ENCODE measurements around the gene ECHDC3.

Gene ECHDC3

DNA sequence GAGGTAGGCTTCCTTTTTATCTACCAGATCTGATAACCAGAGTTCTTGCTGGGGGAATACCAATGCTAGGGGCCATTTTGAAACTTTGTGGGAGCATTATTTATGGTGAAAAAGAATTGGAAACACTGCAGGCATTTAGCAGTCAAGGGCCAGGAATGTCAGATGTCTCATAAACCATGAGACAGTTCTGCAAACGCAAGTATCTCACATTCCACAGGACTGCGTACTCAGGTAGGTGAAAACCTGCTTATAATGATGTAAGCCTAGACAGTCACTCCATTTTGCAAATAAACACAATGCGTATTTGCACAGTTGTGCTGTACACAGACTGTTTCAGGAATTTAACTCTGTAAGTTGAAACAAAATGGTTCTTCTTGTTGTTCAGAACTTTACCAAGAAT is 33.9 kb downstream of the ECHDC3 start:
- no peak for DNase-seq (ENCODE audit: low read depth in 1 of 2, low spot score in 1 of 2)

DNA sequence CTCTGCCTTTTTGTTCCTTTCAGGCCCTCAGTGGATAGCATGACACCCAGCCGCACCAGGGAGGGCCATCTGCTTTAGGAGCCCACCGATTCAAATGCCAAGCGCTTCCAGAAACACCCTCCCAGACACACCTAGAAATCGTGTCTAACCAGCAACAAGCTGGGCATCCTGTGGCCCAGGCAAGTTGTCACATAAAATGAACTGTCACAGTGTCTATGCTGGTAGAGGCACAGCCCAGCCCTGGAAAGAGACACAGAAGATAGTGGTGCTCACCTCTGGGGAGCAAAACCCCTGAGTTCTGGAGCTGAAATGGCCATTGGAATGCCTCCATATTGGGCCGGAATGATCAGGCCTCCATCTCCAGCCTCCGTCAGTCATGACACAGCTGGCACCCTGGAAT is 38.9 kb downstream of the ECHDC3 start:
- DNase-seq (ENCODE audit: low read depth in 1 of 2, low spot score in 1 of 2): no peak

DNA sequence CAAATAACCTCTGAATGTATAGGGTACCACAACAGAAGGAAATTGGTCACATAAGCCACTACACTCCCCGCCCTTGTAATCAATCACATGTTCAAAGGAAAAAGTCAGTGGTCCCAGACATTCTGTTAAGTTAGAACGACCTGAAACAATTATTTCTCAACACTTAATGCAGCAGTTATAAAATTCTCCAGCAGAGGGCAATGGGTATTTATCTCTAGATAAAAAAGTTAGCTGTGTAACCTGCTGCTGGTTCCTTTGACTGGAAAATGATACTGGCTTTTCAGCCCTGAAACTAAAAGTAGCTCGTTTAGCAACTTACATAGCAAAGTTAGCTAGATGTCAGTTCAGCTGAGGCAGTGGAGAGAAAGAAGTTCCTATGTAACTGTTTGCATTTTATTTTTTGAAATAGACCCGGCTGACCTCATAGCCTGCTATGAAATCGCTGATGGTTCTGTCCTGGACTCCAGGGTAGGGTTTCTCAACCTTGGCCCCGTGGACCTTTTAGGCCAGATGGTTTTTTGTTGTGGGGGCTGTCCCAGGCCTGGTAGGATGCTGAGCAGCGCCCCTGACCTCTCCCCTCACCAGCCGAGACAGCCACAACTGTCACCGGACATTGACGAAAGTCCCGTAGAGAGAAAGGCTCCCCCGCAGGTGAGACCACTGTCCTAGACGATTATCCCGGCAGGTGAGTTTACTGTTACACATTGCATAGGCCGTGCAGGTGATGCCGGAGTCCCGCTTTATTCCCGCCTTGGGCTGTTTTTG is 40.8 kb downstream of the ECHDC3 start:
- DNase-seq (ENCODE audit: low read depth in 1 of 2, low spot score in 1 of 2): no peak

DNA sequence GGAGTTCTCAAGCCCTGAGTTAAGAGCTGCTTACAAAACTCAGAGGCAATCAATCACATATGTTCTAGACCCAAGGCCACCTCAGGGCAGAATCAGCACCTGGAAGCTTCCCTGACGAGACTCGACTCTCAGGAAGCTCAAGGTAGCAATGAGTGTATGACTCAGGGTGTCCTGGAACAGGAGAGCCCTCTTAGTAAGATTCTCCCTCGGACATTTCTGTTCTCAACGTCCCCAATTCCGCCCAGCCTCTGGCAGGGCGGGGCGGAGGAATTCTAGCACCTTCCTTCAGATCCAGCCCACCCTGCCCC is 41.3 kb downstream of the ECHDC3 start:
- no peak for DNase-seq (ENCODE audit: low read depth in 1 of 2, low spot score in 1 of 2)

DNA sequence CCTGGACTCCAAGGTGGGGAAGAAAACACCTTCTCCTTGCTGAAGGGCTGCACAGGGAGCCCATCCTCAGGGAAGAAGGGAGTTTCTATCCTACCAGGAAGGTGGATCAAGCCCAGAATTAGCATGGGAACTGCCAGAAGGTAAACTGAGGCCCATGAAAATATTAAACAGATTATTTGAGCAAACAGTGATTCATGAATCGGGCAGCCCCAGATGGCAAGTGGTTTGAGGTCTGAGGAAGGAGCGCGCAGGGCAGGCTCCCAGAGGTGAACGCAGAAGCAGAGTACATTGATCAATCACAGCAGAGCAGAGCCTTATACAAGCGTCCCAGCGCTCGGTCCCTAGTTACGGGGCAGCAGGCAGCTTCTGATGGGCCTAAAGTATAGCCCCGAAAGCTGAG is 45.2 kb downstream of the ECHDC3 start:
- no peak for DNase-seq (ENCODE audit: low read depth in 1 of 2, low spot score in 1 of 2)

DNA sequence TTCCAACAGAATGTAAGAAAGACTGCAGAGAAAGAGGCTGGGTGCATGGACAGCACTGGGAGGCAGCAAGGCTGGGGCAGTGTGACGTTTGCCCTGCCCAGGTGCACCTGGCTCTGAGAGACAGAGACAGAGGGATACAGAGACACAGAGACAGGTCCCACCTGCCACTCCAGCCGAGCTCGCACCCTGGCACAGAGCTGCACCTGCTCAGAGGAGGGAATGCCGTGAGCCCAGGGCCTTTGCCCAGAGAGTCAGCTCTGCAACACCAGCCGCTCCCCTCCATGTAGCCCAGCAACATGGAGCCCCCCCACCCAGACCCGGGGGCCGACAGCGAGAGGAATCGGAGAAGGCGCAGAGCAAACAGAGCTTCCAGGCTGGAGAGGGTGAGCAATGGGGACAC is 45.7 kb downstream of the ECHDC3 start:
- no peak for DNase-seq (ENCODE audit: low read depth in 1 of 2, low spot score in 1 of 2)

DNA sequence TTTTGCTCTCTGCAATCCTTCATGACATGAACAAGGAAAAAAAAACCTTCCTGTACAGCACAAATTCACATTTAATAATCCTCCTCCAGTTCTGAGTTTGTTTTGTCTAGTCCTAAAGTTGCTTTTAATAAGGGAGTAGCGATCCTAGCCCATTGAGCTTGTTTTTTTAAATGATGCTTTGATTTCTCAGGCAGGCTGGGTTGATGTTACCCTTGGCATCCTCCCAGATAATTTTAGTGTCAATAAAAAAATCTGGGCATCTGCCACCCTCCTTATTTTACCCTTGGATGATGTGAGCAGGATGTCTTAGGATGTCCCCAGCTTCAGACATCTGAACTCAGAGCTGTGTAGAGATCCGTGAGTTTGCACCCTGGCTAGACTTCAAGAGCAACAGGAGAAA is 47.1 kb downstream of the ECHDC3 start:
- no peak for DNase-seq (ENCODE audit: low read depth in 1 of 2, low spot score in 1 of 2)

DNA sequence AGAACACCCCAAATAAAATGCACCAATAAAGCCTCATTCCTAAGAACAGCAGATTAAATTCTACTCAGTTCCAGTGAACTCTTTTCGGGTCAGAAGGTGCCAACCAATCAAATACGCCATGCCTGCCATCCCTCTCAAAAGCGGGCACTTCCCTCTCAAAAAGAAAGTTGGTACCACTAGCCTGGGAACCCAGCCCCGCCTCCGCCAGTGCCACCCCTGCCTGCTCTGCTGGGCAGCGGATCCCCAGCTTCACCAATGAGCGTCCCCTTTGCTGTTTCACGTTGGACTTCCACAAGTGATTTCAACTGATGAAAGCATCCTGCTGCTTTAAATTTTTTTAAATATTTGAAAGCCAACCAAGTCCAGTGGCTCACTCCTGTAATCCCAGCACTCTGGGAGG is 47.8 kb downstream of the ECHDC3 start:
- no peak for DNase-seq (ENCODE audit: low read depth in 1 of 2, low spot score in 1 of 2)

DNA sequence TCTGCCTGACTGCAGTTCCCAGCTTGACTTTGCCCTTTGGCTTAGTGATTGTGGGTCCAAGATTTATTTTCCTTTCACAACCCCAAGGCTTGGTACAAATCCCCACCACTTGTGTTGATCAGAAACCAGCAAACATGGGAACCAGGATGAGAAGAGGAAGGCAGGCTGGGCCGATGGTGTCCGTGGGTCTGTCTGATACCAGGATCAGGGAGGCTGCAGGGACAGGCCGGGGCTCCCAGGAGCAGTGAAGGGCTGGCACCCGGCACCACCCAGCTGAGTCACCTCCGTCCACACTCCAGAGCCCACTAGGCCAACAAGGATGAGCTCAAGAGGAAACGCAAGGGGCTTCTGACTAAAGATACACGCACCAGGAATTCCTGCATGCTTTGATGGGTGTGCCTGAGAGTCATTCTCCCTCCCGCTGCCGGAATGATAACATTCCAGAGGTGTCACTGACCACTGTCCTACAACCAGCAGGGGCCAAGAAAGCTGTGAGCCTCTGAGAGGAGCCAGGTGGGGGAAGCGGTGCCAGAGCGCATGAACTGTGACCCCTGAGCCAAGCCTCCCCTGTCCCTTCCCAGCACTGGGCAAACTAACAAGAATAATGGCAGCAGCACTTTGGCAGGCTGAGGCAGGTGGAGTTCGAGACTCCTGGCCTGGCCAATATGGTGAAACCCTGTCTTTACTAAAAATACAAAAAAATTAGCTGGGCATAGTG is 51.7 kb downstream of the ECHDC3 start:
- DNase-seq (ENCODE audit: low read depth in 1 of 2, low spot score in 1 of 2): no peak

DNA sequence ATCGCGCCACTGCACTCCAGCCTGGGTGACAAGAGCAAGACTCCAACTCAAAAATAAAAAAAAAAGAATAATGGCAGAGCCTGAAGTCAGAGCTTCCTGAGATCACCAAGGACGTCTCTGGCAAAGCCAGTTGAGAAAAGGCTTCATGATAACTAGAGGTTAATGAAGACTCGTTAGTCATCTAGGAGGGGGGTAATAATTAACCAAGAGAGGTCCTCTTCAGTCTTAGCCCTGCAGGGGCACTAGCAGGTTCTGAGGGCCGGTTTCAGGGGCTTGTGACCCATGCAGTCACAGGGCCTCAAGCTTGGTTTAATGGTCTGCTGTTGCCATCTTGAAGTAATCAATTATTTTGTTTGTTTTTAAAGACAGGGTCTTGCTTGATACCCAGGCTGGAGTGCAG is 52.4 kb downstream of the ECHDC3 start:
- no peak for DNase-seq (ENCODE audit: low read depth in 1 of 2, low spot score in 1 of 2)

DNA sequence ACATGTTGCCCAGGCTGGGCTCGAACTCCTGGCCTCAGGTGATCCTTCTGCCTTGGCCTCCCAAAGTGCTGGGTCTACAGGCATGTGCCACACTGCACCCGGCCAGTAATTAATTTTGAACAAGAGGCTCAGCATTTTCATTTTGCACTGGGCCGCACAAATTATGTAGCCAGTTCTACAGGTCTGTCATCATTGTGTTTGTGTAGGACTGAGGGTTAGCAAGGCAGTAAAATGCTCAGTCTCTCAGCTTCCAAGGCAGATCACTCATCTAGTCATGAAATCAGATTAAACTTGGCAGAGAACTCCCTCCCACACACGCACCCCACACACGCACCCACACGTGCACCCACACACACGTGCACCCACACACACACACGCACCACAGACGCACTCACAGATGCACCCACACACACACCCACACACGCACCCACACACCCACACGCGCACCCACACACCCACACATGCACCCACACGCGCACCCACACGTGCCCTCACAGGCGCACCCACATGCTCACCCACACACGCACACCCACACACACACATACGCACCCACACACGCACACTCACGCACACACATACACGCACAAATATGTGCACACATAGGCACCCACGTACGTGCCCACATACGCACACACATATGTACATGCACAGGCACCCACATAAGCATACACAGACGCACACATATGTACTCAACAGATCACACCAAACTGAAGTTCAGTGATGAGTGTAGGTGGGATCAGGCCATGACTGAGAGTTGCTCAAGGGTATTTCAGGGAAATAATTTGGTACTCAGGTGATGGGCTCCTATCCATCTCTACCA is 53.1 kb downstream of the ECHDC3 start:
- DNase-seq (ENCODE audit: low read depth in 1 of 2, low spot score in 1 of 2): no peak

DNA sequence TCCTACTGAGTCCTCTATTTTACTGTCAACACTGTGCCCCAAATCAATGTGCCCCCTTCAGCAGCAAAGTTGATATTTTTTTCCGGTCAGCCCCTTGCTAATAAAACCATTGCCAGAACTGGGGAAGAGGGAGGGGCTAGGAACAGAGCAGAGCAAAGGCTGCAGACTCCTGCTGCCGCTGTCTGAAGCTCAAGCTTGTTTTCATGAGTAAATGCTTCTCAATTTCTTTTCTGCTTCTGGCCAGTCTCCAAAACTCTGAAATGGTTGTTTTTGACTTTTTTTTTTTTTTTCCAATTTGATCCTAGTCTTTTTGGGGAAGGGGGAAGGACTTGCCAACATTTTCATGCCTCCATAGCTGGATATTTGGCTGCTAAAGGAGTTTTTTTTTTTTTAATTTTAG is 54.3 kb downstream of the ECHDC3 start:
- no peak for DNase-seq (ENCODE audit: low read depth in 1 of 2, low spot score in 1 of 2)

DNA sequence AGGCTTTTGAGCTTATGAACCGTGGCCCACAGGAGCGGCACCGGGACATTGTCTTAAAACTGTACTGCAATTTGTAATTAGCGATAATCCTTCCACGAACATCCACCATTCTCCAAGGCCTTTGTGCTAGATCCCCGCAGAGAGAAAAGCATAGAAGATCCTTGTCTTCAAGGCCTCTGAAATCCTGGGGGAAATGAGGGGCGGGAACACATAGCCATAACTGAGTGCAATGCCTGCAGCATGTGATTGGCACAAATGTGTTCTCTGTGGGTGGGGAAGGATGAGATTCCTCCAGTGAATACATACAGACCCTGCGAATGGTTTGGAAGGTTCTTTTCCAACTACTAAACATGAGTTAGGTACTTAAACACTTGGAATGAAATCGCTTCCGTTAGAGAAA is 55.1 kb downstream of the ECHDC3 start:
- no peak for DNase-seq (ENCODE audit: low read depth in 1 of 2, low spot score in 1 of 2)

DNA sequence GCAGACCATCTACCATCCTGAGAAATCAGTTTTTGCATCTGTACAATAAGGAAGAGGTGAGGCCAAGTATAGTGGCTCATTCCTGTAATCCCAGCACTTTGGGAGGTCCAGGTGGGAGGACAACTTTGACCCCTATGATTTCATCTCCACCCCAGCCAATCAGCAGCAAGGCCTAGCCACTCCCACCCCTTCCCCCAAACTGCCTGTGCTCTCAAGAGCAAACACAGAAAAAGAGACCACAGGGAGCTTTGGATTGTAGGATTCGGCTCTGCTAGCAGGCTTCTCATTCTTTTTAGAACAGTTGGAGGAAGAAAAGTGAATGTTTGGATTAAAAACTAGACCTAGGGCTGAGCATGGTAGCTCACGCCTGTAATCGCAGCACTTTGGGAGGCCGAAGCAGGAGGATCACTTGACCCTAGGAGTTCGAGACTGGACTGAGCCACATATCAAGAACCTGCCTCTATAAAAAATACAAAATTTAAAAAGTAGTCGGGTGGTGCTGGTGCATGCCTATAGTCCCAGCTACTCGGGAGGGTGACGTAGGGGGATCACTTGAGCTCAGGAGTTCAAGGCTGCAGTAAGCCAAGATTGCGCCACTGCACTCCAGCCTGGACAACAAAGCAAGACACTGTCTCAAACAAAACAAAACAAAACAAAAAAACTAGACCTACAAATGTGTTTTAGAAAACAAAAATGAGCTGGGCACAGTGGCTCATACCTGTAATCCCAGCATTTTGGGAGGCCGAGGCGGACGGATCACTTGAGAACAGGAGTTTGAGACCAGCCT is 55.9 kb downstream of the ECHDC3 start:
- no peak for DNase-seq (ENCODE audit: low read depth in 1 of 2, low spot score in 1 of 2)

DNA sequence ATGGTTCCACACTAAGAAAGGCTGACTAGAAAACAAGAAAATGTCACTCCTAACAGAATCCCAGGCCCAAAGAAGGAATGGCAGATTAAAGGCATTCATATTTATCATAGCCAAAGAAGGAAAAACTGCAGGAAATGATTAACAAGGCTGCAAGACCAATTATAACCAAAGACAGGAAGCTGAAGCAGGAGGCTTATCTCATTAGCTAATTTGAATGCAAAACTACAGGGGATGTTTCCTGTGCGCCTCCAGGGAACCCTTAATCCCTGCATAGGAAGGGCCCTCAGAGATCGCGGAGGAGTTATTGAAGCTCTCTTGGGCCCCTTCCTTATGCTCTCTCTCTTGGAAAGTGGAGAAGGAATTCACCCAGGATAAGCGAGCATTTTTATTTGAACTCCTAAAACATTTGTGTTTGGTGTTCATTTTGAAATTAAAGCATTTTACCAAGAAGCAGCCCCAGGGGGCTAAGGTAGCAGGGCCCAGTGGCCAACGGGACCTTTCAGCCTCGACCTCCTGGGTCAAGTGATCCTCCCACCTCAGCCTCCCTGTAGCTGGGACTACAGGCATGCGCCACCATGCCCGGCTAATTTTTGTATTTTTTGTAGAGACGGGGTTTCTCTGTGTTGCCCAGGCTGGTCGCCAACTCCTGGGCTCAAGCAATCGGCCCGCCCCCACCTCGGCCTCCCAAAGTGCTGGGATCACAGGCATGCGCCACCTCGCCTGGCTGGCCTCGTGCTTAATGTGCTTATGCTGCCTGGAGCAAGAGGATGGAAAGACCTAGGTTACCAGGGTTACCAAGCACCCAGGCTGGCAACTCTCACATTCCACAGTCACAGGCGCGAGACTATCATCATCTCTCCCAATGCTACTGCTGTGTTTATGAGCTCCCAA is 56.9 kb downstream of the ECHDC3 start:
- no peak for DNase-seq (ENCODE audit: low read depth in 1 of 2, low spot score in 1 of 2)

DNA sequence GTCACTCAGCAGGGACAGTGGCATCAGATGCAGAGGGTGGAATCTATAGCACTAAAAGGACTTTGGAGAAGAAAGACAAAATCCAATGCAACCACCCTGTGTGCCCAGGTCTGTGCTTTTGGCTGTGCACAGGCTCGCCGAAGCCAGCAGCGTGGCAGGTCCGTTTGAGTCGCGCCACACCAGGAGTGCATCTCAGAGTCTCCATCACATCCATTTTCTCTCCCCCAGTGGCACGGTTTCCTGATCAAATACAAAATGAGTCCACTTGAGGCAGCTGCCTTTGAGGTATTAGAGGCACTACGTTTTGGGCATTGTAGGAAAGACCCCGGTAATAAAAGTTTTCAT is 57.5 kb downstream of the ECHDC3 start:
- no peak for DNase-seq (ENCODE audit: low read depth in 1 of 2, low spot score in 1 of 2)

DNA sequence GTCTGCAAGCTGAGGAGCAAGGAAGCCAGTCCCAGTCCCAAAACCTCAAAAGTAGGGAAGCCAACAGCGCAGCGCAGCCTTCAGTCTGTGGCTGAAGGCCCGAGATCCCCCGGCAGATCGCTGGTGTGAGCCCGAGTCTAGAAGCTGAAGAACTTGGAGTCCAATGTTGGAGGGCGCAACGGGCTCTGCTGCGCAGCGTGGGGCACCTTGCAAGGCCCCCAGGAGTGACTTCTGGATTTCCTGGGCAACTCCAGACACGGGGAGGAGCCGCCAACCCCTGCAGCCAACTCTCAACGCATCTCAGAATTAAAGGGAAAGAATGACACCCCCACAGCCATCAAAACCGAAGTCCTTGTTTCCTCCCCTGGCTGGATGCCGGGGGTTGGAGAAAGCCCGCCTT is 62.2 kb downstream of the ECHDC3 start:
- no peak for DNase-seq (ENCODE audit: low read depth in 1 of 2, low spot score in 1 of 2)

DNA sequence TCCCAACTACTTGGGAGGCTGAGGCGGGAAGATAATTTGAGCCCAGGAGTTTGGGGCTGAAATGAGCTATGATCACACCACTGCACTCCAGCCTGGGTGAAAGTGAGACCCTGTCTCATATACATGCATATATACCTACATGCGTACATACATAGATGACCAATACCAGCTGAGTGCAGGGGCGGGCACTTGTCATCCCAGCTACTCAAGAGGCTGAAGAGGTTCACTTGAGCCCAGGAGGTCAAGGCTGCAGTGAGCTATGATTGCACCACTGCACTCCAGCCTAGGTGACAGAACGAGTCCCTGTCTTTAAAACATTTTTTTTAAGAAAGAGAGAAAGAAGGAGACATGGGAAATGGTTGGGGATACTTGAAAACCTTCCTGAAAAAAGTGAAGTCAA is 63.6 kb downstream of the ECHDC3 start:
- DNase-seq (ENCODE audit: low read depth in 1 of 2, low spot score in 1 of 2): no peak

DNA sequence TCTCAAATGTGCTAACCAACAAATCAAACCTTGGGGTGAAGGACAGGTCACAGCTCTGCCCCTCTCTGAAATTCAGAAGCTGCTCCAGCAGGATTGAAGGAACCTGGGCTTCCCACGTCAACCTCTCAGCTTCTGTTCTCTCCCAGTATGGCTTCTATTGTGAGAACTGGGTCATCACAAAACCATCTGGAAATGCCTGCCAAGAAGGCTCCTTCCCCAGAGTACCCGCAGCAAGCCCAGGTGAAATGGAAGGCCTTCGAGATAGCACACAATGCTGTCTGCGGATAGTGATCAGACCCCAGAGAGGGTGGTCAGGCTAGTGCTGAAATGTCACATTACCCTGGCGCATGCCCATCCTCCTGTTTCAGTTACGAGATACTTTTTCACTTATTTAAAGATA is 64.5 kb downstream of the ECHDC3 start:
- no peak for DNase-seq (ENCODE audit: low read depth in 1 of 2, low spot score in 1 of 2)

DNA sequence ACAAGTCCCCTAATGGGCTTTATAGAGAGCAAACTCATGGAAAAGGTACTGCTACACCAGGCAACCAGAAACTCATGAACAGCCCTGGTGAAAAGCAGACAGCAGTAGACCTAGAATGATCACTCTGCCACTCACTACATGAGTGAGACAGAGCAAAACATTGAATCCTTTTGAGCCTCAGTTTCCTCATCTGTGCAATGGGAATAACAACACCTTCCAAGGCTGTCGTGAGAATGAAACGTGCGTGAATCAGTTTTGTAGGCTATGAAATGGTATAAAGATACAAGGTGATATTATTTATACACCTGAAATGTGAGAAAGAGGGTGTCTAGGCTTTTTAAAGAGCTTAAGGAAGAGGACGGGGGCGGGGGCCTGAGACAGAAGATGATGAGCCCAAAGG is 66.6 kb downstream of the ECHDC3 start:
- DNase-seq (ENCODE audit: low read depth in 1 of 2, low spot score in 1 of 2): no peak

DNA sequence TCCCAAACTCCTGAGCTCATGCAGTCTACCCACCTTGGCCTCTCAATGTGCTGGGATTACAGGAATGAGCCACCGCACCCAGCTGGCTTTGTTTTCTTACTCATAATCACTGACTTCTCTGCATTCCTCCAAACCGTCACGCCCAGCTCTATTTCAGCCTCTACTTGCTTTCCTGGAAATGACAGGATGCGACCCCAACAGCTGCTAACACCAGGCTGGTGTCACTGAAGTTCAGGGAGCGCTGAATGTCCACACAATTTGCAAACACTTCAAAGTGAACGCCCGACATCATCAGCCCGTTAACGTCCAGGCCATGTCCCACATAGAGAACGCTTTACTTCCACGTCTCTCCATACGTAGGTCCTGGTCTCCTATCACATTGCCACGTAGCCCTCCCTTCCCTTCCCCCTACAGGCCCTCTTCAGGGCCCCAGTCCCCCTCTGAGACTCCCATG is 68.2 kb downstream of the ECHDC3 start:
- no peak for DNase-seq (ENCODE audit: low read depth in 1 of 2, low spot score in 1 of 2)
